ENCODE measurements around the gene GPR52. TPM values are rescaled to one million over a fixed set of nuclear protein-coding genes. Genes with fewer than 3 reads are reported as not detected.
"Not testable (repeated sequence)": the region's sequence is repeated elsewhere in the genome, so short reads cannot be mapped to it uniquely, and the experiment has no call there.

The GPR52 gene
- total RNA-seq, 1 donor from 2014 or later, result 2.2 TPM

- no peaks in the 10 kb centered on the region for H3K27me3 Mint-ChIP-seq (ENCODE audit: low read depth)
- no peak for TF ChIP-seq CTCF (IDR thresholded peaks at IDR 0.05; ENCODE audit: unreplicated experiment)
- H3K9me3 Mint-ChIP-seq, result peaks cover 14% of the 10 kb centered on the region
- no peak overlapping the region for H3K4me3 Mint-ChIP-seq
- H3K36me3 Mint-ChIP-seq, result no peaks in the 10 kb centered on the region
- no peaks in the 10 kb centered on the region for H3K4me1 Mint-ChIP-seq
- DNase-seq (ENCODE audit: low spot score in 2 of 2, unreplicated experiment in 2 of 2), result no peak
- H3K27ac Mint-ChIP-seq, result no peak overlapping the region
These were observed 41.3 kb upstream of the GPR52 start for GRCh38 chr1:174406421-174406820.

GRCh38 chr1:174407665-174408064, 40.1 kb upstream of the GPR52 start:
- no peak for DNase-seq (ENCODE audit: low spot score in 2 of 2, unreplicated experiment in 2 of 2)
- no peak overlapping the region for H3K27ac Mint-ChIP-seq
- no peaks in the 10 kb centered on the region for H3K36me3 Mint-ChIP-seq
- H3K9me3 Mint-ChIP-seq, result peaks cover 24% of the 10 kb centered on the region
- no peak overlapping the region for H3K4me3 Mint-ChIP-seq
- no peaks in the 10 kb centered on the region for H3K27me3 Mint-ChIP-seq (ENCODE audit: low read depth)
- H3K4me1 Mint-ChIP-seq, result no peaks in the 10 kb centered on the region
- TF ChIP-seq CTCF (IDR thresholded peaks at IDR 0.05; ENCODE audit: unreplicated experiment), result no peak

- no peak for TF ChIP-seq CTCF (IDR thresholded peaks at IDR 0.05; ENCODE audit: unreplicated experiment)
- no peak for DNase-seq (ENCODE audit: low spot score in 2 of 2, unreplicated experiment in 2 of 2)
- no peaks in the 10 kb centered on the region for H3K36me3 Mint-ChIP-seq
- H3K4me3 Mint-ChIP-seq, result no peak overlapping the region
- no peak overlapping the region for H3K27ac Mint-ChIP-seq
- no peaks in the 10 kb centered on the region for H3K4me1 Mint-ChIP-seq
- H3K9me3 Mint-ChIP-seq, result peaks cover 24% of the 10 kb centered on the region
- H3K27me3 Mint-ChIP-seq (ENCODE audit: low read depth), result no peaks in the 10 kb centered on the region
These were observed 39.6 kb upstream of the GPR52 start for GRCh38 chr1:174408146-174408545.

- H3K9me3 Mint-ChIP-seq, result peaks cover 24% of the 10 kb centered on the region
- not testable (repeated sequence) for H3K36me3 Mint-ChIP-seq; H3K27me3 Mint-ChIP-seq (ENCODE audit: low read depth); H3K4me3 Mint-ChIP-seq; DNase-seq (ENCODE audit: low spot score in 2 of 2, unreplicated experiment in 2 of 2); H3K4me1 Mint-ChIP-seq; H3K27ac Mint-ChIP-seq
These were observed 38.0 kb upstream of the GPR52 start for GRCh38 chr1:174409801-174410200.

GRCh38 chr1:174413632-174414031, 34.1 kb upstream of the GPR52 start:
- Mint-ChIP-seq H3K27ac (no peak overlapping the region), H3K4me3 (no peak overlapping the region), H3K27me3 (ENCODE audit: low read depth) (no peaks in the 10 kb centered on the region), H3K9me3 (peaks cover 24% of the 10 kb centered on the region), H3K36me3 (no peaks in the 10 kb centered on the region), H3K4me1 (no peaks in the 10 kb centered on the region)
- no peak for TF ChIP-seq CTCF (IDR thresholded peaks at IDR 0.05; ENCODE audit: unreplicated experiment)
- DNase-seq (ENCODE audit: low spot score in 2 of 2, unreplicated experiment in 2 of 2), result no peak

GRCh38 chr1:174414203-174414602, 33.6 kb upstream of the GPR52 start:
- no peak for TF ChIP-seq CTCF (IDR thresholded peaks at IDR 0.05; ENCODE audit: unreplicated experiment)
- H3K27ac Mint-ChIP-seq, result no peak overlapping the region
- H3K9me3 Mint-ChIP-seq, result peaks cover 24% of the 10 kb centered on the region
- H3K27me3 Mint-ChIP-seq (ENCODE audit: low read depth), result no peaks in the 10 kb centered on the region
- no peaks in the 10 kb centered on the region for H3K4me1 Mint-ChIP-seq
- H3K4me3 Mint-ChIP-seq, result no peak overlapping the region
- no peak for DNase-seq (ENCODE audit: low spot score in 2 of 2, unreplicated experiment in 2 of 2)
- no peaks in the 10 kb centered on the region for H3K36me3 Mint-ChIP-seq
